ENCODE results near the gene FGF5.
"Not testable (repeated sequence)": the region's sequence is repeated elsewhere in the genome, so short reads cannot be mapped to it uniquely, and the experiment has no call there.

Gene FGF5

GRCh38 chr4:80266253-80266901 lies at the start of gene FGF5:
TSS of gene FGF5 (plus strand) at chr4:80266664. CDS start at chr4:80266825, 161 bp downstream.
- no peak for DNase-seq

- no peak for DNase-seq
Observed at GRCh38 chr4:80219301-80220025, 47.0 kb upstream of the FGF5 start.

DNA sequence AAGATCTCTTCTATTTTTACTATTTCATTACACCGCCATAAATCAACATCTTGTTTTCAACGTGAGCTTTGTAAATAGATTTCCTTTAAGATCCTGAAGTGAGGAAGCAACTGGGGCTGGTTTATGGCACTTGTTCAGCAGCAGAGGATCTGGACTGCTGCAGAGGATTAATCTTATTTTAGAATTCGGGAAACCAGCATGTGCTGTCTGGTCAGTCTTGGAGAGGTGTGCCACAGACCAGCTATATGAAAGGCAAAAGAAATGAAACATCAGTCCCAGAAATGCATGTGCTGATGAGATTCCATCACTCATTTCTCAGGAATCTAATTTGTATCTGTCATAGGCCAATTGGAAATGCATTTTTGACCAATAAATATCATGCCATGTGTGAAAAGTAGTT lies 45.8 kb upstream of the FGF5 start:
- no peak for DNase-seq

- no peak for DNase-seq
Observed at GRCh38 chr4:80221161-80221560, 45.3 kb upstream of the FGF5 start.

DNA sequence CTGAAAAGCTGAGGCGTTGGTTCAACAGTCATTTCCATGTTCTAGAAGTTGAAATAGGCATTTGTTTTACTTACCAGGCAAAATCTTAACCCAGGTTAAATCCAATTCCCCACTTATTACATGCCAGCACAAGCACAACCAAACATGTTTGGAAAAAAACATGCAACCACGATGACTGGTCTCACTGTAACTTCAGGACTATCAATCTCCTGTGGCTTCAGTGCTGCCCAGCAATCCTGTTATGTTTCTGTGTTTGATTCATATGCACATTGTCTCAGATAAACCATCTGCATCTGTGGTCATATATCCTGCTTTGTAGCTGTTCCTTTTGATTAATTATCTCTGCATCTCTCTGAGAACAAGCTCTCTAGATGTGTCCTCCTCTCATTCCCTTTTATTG lies 40.9 kb upstream of the FGF5 start:
- no peak for DNase-seq

DNA sequence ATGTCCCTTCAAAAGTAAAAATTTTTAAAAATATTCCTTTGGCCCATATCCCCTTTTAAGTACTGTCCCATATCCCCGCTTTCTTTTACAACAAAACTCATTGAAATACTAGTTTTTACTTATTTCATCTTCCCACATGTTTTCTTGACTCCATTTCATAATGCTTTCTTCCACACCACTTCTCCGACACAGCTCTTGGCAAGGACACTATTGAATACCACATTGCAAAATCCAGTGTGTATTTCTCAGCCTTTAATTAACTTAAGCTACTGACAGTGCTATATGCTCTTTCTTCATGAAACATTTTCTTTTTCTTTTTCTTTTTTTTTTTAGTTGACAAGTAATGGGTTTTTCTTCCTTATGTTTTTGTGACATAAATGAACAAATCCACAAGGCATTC lies 40.4 kb upstream of the FGF5 start:
- DNase-seq: no peak

- no peak for DNase-seq
Observed at GRCh38 chr4:80228460-80228859, 38.0 kb upstream of the FGF5 start.

GRCh38 chr4:80229128-80229527 lies 37.3 kb upstream of the FGF5 start:
- no peak for DNase-seq

- DNase-seq: no peak
Observed at GRCh38 chr4:80229590-80229989, 36.9 kb upstream of the FGF5 start.

DNA sequence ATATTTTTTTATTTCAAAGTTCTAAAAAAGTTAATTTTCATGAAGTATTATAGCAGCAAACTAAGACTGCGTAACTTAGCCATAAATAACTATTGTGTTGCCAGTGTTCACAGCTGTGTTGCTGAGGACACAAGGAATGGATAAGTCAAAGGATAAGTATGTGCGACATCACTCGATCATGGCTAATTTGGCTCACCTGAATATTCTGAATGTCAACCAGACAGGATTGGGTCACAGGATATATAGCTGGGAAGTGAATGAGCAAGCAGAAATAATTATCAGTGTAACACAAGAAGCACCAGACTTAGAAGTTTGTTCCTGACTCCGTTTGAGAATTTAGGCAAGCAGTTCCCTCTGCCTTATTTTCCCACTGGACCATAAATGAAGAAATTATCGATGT lies 35.3 kb upstream of the FGF5 start:
- no peak for DNase-seq

GRCh38 chr4:80232707-80233370 lies 33.6 kb upstream of the FGF5 start:
- DNase-seq: no peak

- no peak for DNase-seq
Observed at GRCh38 chr4:80233390-80233789, 33.1 kb upstream of the FGF5 start.

- DNase-seq: no peak
Observed at GRCh38 chr4:80235451-80235850, 31.0 kb upstream of the FGF5 start.

DNA sequence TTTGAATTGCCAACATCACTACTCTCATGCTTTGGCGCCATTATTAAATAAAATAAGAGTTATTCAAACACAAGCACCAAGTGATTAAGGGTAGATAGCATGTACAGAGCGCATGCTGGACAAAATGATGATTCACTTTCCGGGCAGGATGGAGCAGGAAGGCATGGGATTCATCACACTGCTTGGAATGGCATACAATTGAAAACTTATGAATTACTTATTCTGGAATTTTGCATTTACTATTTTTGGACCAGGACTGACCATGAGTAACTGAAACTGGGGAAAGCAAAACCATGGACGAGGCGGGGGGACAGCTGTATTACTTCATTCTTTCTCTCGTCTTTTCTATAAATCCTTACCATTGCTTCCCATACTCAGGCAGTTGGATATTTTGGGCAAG lies 28.5 kb upstream of the FGF5 start:
- no peak for DNase-seq

- DNase-seq: no peak
Observed at GRCh38 chr4:80239480-80240150, 26.8 kb upstream of the FGF5 start.

GRCh38 chr4:80240976-80241375 lies 25.5 kb upstream of the FGF5 start:
- no peak for DNase-seq

DNA sequence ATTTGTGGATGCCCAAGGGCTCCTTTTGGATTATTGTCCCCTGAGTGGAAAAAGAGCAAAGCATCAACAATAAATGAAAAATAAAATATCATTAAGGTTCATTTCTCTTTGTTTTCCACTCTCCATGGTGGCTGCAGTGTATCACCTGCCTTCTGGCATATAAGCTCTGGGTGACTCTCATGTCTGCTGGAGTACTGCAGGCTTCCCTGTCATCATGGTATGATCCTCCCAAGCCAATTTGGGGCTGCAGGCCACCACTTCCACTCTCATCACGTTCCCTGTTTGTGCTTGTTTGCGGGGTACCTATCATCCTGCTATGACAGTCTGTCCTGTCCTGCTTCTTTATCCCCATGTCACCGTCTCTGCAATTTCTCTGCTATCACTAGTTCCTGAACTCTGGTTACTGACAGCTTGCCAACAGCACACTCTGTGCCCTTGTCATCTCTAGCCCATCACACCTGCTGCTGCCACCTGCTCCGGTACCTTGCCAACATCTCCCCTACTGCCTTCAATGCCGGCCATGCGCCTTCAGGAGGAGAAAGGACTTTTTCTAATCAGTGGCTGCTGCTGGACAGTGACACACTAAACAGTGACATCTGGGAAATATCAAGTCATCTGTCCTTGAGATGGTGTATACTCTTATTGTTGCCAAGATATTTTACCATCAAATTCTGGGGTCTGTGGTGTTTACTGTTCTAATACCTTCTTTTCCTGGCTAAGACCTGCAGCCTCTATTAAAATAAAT lies 23.0 kb upstream of the FGF5 start:
- no peak for DNase-seq

GRCh38 chr4:80247484-80247883 lies 19.0 kb upstream of the FGF5 start:
- DNase-seq: not testable (repeated sequence)

GRCh38 chr4:80249144-80249543 lies 17.3 kb upstream of the FGF5 start:
- no peak for DNase-seq

DNA sequence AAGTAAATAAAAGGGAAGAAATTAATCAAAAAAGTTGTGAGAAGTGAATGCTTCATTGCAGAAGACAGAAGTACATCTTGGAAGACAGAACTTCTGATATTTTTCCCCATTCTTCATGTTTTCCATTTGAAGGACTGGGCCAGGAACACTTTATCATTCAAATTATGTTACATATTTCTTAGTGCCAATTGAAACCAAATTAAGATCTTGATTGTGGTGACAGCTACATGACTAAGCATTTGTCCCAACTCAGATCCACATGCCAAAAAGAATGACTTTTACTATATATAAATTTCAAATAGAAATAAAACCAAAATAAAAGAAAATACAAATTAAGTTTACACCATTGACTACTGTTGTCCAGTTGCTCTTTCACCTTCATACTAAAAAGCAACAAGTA lies 14.0 kb upstream of the FGF5 start:
- DNase-seq: no peak

DNA sequence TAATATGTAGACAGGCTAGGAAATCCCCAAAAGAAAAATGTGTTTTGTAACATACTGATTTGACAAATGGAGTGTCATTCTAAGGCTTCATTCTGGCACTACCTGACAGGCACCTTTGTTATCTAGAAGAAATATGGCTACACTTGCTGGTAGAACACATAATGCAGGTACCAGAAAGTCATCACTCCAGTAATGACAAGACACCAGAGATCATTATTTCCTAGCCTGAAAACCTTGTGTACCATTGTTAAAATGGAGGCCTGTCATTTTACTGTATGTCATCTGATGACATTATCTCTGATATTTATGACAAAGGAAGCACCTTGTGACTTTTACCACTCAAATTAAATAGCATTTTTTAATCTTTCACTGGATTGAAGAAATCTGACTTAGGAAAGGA lies 13.5 kb upstream of the FGF5 start:
- no peak for DNase-seq

DNA sequence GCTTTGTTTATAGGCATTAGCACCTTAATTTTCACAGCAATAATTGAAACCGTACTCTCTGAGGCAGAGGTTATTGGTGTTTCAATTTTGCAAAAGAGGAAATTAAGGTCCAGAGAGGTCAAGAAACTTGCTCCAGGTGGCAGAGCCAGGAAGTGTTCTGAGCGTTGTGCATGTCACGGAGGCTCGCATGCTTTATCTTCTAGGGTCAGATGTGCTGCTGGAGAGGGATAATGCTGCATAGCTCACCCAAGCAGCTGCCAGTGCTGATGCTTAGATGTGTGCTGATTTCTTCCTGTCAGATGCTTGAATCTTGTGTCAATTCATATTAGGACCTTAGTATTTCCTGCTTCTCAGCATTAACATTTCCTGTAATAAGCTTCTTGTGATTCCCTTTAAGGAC lies 13.0 kb upstream of the FGF5 start:
- no peak for DNase-seq

GRCh38 chr4:80254114-80254513 lies 12.3 kb upstream of the FGF5 start:
- no peak for DNase-seq
